H1 (cell line): ENCODE data around the gene LCN15.

ENCODE experiments used
- CEBPB ChIP-seq: IDR thresholded peaks from 2 replicates; pipeline ENCODE4 v1.6.1; 2012; ENCODE audit warnings: low read depth, low read length
- CTCF ChIP-seq, 3 experiments: IDR thresholded peaks; 1 replicate in 2 of 3; 2 replicates in 1 of 3; pipeline versions ENCODE4 v1.5.1 to v1.6.1; 2011; ENCODE audit warnings: low read length in 3 of 3, mild to moderate bottlenecking in 3 of 3, inconsistent platforms in 2 of 3, low read depth in 1 of 3, moderate library complexity in 1 of 3; ENCODE audit not compliant: insufficient read depth in 1 of 3; ENCODE audit errors: control extremely low read depth in 1 of 3
- EP300 ChIP-seq, 2 experiments: IDR thresholded peaks; 1 replicate in 1 of 2; 2 replicates in 1 of 2; pipeline ENCODE4 v1.6.1; 2011 to 2012; ENCODE audit warnings: low read depth in 2 of 2, low read length in 2 of 2, mild to moderate bottlenecking in 2 of 2, borderline replicate concordance in 1 of 2, inconsistent platforms in 1 of 2, moderate library complexity in 1 of 2
- EZH2 ChIP-seq: fragments of 200-600 bp; sonication (generic); IDR thresholded peaks from 2 replicates; pipeline ENCODE4 v1.7.1; 2012; ENCODE audit warnings: low read depth, mild to moderate bottlenecking, moderate library complexity, low read length, inconsistent platforms; ENCODE audit not compliant: severe bottlenecking
- MAX ChIP-seq: IDR thresholded peaks from 2 replicates; pipeline ENCODE4 v1.6.1; 2012; ENCODE audit warnings: inconsistent platforms
- NRF1 ChIP-seq: IDR thresholded peaks from 2 replicates; pipeline ENCODE4 v1.6.1; 2011; ENCODE audit warnings: mild to moderate bottlenecking, low read depth, low read length, improper control_type of control experiment
- POLR2A ChIP-seq, 2 experiments: IDR thresholded peaks; 1 replicate in 1 of 2; 2 replicates in 1 of 2; pipeline ENCODE4 v1.6.1; 2011; ENCODE audit warnings: low read depth in 2 of 2, low read length in 2 of 2, mild to moderate bottlenecking in 2 of 2; ENCODE audit errors: control extremely low read depth in 1 of 2
- POLR2AphosphoS5 ChIP-seq: IDR thresholded peaks from 2 replicates; pipeline ENCODE4 v1.6.1; 2011; ENCODE audit warnings: low read depth, low read length
- RAD21 ChIP-seq, 2 experiments: IDR thresholded peaks in 1 of 2; conservative IDR thresholded peaks in 1 of 2; 2 replicates each; pipeline ENCODE4 v1.6.1; 2011; ENCODE audit warnings: low read depth in 2 of 2, low read length in 2 of 2, improper control_type of control experiment in 1 of 2, inconsistent platforms in 1 of 2, mild to moderate bottlenecking in 1 of 2, moderate library complexity in 1 of 2
- RNF2 ChIP-seq: fragments of 200-900, 300-1000 bp; sonication (generic); IDR thresholded peaks from 2 replicates; pipeline ENCODE4 v1.7.1; 2016; ENCODE audit warnings: borderline replicate concordance, low read depth, mild to moderate bottlenecking, antibody characterized with exemption, low read length; ENCODE audit not compliant: poor library complexity, severe bottlenecking; ENCODE audit errors: missing control alignments
- SIN3A ChIP-seq, 2 experiments: IDR thresholded peaks in 1 of 2; conservative IDR thresholded peaks in 1 of 2; 2 replicates each; pipeline ENCODE4 v1.6.1; 2011 to 2012; ENCODE audit warnings: low read length in 2 of 2, improper control_type of control experiment in 1 of 2, low read depth in 1 of 2, mild to moderate bottlenecking in 1 of 2
- SP4 ChIP-seq: IDR thresholded peaks from 2 replicates; pipeline ENCODE4 v1.6.1; 2012; ENCODE audit warnings: low read length, inconsistent platforms
- USF2 ChIP-seq: IDR thresholded peaks from 2 replicates; pipeline ENCODE4 v1.6.1; 2011; ENCODE audit warnings: low read length, improper control_type of control experiment

- TF ChIP-seq SIN3A (conservative IDR thresholded peaks at IDR 0.05 in 1 of 2, IDR thresholded peaks at IDR 0.05 in 1 of 2; ENCODE audit: low read depth in 1 of 2, low read length in 2 of 2) (no peak), RAD21 (IDR thresholded peaks at IDR 0.05 in 1 of 2, conservative IDR thresholded peaks at IDR 0.05 in 1 of 2; ENCODE audit: low read depth in 2 of 2, low read length in 2 of 2) (no peak), EZH2 (no peak), MAX (no peak), SP4 (no peak), CEBPB (no peak), CTCF (IDR thresholded peaks at IDR 0.05; ENCODE audit: control extremely low read depth in 1 of 3, insufficient read depth in 1 of 3, low read depth in 1 of 3, low read length in 3 of 3) (no peak), NRF1 (no peak), RNF2 (no peak), EP300 (IDR thresholded peaks at IDR 0.05; ENCODE audit: borderline replicate concordance in 1 of 2, low read depth in 2 of 2, low read length in 2 of 2) (no peak), POLR2A (IDR thresholded peaks at IDR 0.05; ENCODE audit: control extremely low read depth in 1 of 2, low read depth in 2 of 2, low read length in 2 of 2) (no peak), USF2 (no peak), POLR2AphosphoS5 (no peak)
Observed at GRCh38 chr9:136794281-136794999, 30.1 kb upstream of the LCN15 start.
